Forelimb muscle (tissue), 1 donor: ENCODE measurements around the gene TMC1. TPM values are rescaled to one million over a fixed set of nuclear protein-coding genes. Genes with fewer than 3 reads are reported as not detected.

Experiments used
- DNase-seq: peaks from one replicate; pipeline ENCODE4 v3.0.0-alpha.2; 2013; ENCODE audit warnings: low read depth
- polyA plus RNA-seq: library from polyadenylated mRNA; unstranded; fragments of 120-200 nt; gene quantifications from one replicate; pipeline ENCODE4 v1.2.1, GENCODE V29; 2013; ENCODE audit not compliant: insufficient read length

Gene TMC1
- polyA plus RNA-seq, 1 donor = 0.59 TPM

DNA sequence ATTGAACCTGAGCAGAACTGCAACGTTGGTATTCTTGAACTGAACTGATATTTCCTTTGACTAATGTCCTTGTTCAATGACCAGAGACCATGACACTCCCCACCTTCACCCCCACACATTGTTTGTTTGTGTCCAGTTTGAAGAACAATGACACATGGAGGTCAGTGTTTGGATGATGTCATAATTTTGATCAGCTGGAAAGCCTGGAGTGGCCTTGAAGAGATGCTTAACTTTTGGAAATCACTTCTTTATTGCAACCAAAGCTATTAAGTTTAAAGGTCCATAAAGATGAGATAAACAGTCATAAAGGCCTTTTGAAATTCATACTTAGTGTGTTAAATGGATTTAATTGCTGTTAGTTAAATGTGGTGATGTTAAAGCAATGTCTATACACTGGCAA, 92.7 kb downstream of the TMC1 start:
- no peak for DNase-seq

DNA sequence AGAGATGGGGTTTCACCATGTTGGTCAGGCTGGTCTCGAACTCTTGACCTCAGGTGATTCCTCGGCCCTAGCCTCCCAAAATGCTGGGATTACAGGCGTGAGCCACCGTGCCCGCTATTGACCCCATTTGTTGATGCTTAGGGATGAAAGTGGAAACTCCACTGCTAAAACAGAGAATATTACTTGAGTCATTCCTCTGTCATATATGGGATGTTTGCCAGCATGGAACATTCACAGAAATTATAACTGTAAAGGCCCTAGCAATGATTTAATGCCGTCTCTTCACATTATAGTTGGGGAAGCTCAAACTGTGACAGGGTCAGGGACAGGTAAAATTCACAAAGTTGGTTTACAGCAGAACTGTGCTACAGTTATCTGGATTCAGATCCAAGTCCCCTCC, 94.5 kb downstream of the TMC1 start:
- no peak for DNase-seq

DNA sequence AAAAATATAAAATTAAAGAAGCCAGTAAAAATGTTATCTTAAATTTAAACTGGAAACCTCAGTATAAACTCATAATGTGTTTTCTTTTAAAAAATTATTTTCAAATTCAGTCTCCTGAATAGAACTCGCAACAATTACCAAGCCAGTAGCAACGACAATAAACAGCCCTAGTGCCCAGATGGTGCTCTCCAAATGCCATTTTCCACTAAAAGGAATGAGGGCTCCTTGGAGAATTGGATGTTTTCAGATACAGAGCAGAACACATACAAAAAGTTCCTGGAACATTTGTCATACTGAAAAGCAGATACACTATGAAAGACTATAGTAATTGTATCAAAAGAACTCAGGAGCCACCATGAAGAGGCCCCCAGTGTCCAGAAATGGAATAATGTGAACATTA, 97.4 kb downstream of the TMC1 start:
- DNase-seq = no peak

DNA sequence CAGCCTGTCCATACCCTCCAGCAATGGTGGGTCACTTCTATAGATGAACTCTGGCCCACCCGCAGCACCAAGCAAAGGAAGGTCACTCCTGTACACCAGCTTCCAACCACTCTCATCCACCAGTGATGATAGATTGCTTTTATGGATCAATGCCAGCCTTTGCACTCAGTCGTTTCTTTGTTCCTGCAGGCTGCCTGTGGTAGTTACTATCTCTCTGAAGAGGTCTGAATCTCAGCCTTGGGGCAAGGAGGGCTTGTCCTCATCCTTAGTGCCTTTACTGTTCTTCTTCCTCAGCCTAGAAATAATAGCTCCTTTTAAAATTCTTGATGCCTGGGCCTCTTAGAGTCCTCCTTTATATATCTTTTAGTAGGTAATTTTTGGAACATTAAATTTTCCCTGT, 100.8 kb downstream of the TMC1 start:
- no peak for DNase-seq

DNA sequence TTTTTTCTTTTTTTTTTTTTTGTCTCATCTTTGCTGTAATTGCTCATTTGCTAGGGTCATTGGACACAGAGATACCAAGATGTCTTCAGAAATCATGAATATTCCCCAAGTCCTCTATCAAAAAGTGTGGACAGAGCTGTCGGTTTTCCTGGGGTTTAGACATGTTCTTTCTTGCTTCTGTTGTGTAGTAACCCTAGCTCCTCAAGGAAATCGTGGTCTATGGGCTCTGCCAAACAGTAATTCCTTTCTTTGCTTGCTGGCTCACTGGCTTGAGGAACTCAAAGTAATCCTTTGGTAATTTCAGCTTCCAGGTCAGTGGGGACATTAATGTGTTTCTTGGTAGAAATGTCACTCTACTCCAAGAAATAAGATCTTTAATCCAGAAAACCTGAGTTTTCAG, 101.7 kb downstream of the TMC1 start:
- DNase-seq = no peak

DNA sequence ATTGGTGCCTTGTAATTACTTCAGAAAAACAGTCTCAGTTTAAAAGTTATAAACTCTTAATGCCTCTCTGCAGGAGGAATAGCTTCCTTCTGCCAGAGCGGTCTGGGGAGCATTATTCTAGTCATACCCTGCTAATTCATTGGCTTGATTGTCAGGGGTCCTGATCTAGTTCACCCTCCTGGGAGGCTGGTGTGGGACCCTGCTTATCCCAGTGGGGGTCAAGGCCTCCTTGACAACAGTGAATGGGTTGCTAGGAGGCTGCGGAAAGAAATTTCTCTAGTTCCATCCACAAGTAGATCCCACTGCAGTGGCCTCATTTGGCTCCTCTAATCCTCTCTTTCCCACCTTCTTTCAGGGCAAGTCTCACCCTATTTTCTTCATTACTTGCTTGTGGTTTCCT, 105.7 kb downstream of the TMC1 start:
- no peak for DNase-seq

DNA sequence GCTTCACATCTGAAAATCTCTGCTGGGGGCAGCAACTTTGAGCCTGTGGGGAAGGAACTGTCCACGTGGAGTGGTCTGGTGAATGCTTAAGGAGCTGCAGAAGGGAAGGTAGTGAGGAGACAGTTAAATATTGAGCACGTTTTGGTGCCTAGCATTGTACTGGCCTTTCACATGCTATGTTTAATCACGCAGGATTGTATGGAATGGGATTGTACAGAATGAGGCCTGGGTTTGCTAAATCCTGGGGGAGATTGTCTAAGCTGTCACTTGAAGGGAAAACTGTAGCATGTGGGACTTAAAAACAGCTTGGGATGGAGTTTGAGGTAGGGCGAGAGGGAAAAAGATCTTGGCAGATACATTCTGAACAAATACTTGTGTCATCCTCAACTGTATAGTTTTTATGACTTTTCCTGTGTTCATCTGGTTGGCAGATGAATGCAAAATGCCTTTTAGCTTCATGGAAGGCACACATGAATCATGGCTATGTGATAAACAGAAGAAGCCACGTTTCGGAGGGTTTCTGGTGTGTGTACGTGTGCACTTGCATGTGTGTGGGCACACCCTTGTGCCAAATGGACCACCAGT, 106.6 kb downstream of the TMC1 start:
- DNase-seq = no peak

DNA sequence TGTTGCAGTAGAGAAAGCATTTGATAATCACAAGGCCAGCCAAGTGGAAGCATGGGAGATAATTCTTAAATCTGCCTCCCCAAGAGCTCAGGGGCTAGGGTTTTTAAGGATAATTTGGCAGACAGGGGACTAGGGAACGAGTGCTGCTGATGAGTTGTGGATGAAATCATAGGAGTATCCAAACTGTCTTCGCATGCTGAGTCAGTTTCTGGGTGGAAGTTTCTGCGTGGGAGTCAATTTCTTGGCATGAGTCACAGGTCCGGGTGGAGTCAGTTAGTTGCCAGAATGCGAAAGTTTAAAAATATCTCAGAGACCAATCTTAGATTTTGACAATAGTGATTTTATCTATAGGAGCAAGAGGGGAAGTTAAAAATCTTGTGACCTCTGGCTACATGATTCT, 112.6 kb downstream of the TMC1 start:
- DNase-seq = no peak

DNA sequence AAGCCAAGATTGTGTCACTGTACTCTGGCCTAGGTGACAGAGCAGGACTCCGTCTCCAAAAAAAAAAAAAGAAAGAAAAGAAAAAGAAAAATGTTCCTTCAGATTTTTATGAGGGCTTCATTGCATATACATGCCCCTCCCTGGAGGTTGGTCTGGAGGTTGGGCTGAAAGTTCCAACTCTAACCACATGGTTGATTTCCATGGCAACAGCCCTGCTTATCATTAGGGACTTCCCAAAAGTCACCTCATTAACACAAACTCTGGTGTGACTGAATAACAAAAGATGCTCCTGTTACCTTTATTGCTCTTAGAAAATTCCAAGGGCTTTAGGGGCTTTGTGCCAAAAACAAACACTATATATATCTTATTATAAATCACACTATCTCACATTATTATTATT, 113.8 kb downstream of the TMC1 start:
- DNase-seq = no peak

DNA sequence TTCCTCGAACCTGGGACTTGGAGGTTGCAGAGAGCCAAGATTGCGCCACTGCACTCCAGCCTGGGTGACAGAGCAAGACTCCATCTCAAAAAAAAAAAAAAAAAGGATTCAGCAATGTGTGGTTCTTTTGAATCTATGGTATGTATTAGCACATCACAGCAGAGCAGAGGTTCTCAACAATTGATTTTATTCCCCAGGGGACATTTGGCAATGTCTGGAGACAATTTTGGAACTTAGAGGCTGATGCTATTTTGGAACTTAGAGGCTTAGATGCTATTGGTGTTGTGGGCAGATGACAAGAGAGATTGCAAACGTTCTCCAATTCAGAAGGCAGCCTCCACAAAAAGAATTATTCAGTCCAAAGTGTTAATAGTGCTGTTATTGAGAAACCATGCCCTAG, 115.2 kb downstream of the TMC1 start:
- DNase-seq = no peak

DNA sequence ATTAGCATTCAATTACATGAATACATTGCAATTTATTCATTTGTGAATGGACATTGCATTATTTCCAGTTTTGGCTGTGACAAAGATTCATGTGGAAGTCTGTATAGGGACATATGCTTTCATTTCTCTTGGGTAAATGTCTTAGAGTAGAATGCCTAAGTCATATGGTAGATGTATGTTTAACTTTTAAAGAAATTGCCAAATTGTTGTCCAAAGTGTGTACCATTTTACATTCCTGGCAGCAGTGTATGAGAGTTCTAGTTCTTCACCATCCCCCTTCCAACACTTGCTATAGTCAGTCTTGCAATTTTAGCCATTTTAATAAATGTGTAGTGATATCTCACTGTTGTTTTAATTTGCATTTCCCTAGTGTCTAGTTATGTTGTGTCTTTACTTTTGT, 122.2 kb downstream of the TMC1 start:
- DNase-seq = no peak

DNA sequence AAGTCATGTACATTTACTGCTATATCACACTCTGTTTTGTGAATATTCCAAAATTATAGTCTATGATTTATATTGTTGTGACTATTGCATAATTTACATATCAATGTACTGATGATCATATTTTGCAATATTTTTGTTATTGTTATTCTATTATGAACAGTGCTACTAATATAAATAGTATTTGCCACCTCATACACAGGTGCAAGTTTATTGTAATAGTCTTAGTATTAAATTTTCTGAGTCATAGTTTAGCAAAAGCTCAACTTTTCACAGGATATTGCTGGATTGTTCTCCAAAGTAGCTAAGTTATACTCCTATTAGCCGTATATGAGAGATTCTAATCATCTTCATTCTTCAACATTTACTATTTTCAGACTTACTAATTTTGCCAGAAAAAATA, 124.7 kb downstream of the TMC1 start:
- no peak for DNase-seq

DNA sequence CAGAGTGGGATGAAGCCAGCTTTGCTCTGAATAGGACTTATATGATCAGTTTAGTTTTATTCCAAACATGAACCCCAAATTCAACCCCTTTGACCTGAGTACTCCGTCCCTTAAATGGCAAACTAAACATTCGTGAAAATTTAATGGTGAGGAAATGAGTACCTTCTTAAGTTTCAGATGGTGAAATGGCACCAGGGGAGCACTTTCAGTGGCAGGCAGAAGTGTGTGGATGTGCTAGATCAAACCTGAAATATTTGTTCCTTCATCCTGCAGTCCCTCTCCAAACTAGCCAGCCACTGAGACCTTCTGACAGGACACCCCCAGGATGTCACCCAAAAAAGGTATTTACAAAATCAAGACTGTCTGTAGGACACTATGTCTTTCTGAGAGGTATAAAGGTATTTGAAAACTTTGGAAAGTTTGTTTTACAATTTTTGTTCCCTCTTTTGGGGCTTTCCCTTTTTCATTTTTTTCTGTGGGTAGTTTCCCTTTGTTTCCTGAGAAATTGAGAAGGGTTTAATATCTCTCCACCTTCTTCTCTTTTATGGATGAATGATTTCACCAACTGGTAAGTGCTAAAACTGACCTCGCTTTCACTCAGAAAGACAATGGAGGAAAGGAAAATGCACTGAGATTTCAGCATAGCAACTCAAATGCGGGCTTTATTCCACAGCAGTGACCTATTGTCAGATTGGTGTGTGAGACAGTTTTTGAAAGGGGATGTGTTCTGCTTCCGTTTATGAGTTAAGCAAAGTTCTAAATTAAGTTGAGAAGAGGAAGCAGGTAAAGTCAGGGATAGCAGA, 127.1 kb downstream of the TMC1 start:
- no peak for DNase-seq

DNA sequence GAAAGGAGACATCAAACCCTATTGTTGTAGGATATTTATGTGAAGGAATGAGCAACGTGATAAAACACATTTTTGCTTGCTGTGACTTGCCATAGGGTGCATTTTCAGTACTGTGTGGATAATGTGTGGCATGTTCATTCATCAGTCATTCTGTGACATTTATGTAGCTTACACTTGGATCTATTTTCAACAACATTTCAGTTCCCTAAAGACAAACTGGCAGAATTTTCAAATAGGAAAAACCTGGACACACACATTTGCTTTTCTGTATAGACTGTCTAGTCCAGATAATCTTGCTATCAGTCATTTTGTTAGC, 127.7 kb downstream of the TMC1 start:
- no peak for DNase-seq

DNA sequence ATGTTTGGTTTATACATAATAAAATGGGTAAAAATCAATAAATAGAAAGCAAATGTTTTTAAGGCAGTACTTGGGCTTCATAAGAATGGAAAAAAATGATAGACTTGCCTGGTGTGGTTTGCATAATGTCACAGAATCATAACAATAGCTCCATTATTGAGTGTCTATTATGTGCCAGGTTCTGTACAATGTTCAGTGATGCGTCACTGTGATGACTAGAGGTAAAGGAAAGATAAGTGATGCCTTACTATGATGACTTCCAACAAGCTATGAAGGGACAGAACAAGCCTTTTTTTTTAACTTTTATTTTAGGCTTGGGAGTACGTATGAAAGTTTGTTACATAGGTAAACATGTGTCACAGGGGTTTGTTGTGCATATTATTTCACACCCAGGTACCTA, 128.8 kb downstream of the TMC1 start:
- DNase-seq = no peak

DNA sequence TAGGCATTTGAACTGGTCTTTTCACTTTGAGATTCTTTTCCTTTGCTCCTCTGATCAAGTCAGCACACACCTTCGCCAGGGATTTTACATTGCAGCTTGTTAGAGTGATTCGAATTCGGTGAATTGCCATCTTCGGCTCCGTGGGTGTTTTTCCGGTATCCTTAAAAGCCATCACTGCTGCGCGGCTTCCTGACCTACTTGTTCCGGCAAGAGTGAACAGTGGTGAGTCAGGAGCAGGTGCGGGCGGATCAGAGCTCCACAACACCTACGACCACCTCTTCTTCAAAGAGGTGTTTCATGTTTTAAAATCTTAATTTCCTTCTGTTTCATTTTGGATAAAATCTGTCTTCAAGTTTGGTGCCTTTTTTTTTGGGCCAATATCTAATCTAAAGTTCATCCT, 134.6 kb downstream of the TMC1 start:
- DNase-seq = no peak

DNA sequence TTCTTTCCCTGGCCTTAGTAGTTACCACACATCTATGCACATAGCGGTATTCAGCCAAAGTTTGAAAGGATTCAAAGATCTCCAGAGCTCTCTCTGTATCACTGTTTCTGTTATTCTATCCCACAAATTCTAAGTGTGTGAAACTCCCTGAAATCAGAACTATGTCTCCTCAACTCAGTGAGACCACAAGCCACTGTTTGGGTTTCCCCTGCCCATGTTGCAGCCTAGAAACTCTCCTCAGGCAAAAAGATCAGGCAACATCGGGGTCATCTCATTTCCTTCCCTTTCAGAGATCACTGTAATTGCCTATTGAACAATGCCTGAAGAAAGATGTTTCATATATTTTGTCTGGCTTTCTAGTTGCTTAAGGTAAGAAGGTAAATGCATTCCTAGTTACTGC, 135.6 kb downstream of the TMC1 start:
- no peak for DNase-seq

DNA sequence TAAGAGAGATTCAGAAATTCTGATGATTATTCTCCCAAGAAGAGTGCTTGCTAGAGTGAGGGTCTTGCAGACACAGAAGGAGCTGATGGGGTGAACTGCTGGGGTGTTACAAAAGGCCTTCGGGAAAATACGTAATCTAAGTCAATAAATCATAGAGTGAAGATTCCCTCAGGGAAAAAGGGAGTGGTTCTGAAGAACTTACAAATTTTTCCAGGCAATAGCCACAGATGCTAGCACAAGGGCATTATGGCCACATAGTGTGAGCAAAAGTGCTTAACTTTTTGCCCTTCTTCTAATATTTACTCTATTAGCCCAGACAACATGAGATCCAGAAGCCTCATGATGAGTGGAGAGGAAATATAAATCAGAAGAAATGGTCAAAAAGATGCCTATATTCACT, 137.3 kb downstream of the TMC1 start:
- no peak for DNase-seq

DNA sequence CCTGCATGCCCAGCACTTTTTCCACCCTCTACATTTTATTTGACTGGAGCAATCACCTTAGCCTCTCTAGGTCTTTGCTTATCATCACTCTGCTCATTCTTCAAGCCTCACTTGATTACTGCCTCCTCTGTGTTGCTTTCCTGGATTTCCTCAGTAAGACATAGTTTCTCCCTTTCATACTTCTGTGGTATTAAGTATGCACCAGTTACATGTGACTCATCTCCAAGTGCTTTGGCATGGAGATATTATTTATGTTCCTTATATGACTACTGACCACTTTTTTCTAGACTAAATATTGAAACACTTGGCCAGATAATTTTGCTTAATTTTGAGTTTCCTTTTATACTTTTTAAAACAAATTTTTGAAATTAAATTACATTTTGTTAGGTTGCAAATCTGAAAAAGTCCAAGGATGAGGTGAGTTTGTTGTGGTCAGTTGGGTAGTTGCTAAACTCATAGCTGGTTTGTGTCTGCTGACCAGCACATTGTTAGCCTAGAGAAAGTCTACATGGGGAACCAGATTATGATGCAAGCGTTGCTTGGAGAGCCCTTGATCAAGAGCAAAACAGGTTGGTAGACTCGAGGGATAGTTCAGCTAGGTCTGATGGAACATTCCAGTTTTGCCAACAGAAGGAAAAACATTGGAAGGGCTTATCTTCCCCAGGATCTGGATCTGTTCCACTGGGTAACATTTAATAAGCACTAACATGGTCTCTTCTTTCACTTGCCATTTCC, 140.2 kb downstream of the TMC1 start:
- DNase-seq = no peak

DNA sequence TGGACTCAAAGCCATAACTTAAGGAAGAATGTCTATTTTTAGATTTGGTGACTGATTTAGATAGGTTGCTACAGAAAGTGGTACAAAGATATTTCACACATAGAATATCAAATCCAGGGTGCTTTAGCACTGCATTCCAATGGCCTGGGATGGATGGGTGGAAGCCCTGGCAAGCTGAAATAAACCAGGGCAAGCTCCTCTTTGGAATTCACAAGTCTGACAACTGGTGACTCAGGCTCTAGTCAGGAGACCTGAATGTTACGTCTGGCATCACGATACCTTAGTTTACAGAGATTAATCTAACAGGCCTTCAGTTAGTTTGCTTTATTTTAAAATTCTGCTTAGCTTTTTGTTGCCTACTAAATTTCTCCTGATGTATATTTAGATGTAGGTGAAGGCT, 144.0 kb downstream of the TMC1 start:
- DNase-seq = no peak

DNA sequence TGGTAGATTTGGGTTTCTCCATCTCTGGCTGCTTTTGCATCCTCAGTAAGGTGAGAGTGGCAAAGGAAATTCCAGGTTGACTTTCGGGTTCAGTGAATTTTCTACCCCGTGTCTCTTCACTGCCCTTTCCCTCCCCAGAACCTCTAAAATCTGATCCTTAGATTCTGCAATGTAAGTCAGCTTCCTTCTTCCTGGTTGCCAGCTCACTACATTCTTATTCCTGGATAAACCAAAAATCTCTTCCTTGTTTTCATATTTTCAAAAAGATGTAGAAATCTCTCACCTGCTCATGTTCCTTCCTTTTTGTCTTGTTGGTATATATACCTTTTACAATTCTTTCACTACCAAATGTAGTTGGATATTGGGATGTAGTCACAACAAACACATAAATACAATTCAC, 145.8 kb downstream of the TMC1 start:
- no peak for DNase-seq

DNA sequence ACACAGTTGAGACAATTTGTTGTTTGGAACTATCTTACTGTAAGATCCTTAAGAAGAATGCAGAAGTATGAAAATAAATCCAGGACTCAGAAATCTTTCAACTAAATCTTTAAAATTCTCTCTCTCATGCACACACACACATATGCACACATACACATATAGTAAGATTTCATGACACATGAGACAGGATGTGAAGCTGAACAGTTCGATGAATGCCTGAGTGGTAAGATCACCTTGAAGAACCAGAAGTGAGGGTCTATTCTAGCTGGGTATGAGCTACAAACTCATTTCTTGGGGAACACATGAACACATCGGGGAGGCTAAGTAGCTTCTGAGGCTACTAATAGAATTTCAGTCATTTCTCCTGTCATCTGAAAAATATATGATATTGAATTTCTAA, 153.6 kb downstream of the TMC1 start:
- DNase-seq = no peak

DNA sequence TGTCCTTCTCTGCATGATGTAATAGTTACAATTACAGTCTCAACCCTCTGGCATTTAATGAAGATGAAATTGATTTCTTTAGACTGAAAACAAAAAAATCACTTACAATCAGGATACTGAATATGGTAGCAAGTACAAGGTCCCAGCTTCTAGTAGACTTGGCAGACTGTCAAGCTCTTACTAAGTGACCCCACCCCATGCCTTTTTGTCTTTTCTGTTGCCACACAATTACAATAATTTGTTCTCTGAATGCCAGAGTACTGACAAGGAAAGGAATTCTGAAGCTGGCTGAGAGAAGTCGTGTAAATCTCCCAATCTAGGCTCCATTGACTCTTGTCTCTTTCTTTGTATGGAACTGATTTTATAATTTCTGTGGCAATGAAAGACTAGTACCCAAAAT, 154.2 kb downstream of the TMC1 start:
- DNase-seq = no peak
